CD1c-positive myeloid dendritic cell (primary cell): ENCODE measurements around the gene ALDH16A1.
"Not testable (repeated sequence)": the region's sequence is repeated elsewhere in the genome, so short reads cannot be mapped to it uniquely, and the experiment has no call there.

Experiments
- DNase-seq: peaks from one replicate; pipeline ENCODE4 v3.0.0-alpha.2; 2016; ENCODE audit errors: extremely low spot score

The ALDH16A1 gene

GRCh38 chr19:49440439-49441209, 12.4 kb upstream of the ALDH16A1 start:
- no peak for DNase-seq

GRCh38 chr19:49441210-49441959, 11.6 kb upstream of the ALDH16A1 start, which contains the start of gene SLC17A7:
SLC17A7 (minus strand) TSS chr19:49441527; CDS start chr19:49441379, 148 bp downstream.
- peak; percentile 39 for DNase-seq

- no peak for DNase-seq
Observed at GRCh38 chr19:49441960-49442350, 11.1 kb upstream of the ALDH16A1 start.

GRCh38 chr19:49442354-49442753, 10.7 kb upstream of the ALDH16A1 start:
- DNase-seq = no peak

GRCh38 chr19:49442771-49443365, 10.2 kb upstream of the ALDH16A1 start:
- DNase-seq = peak; percentile 76

GRCh38 chr19:49443366-49444099, 9.5 kb upstream of the ALDH16A1 start:
- DNase-seq = peak; percentile 95

- not testable (repeated sequence) for DNase-seq
Observed at GRCh38 chr19:49444100-49444700, 8.8 kb upstream of the ALDH16A1 start.

GRCh38 chr19:49445997-49446396, 7.0 kb upstream of the ALDH16A1 start:
- DNase-seq = no peak

- no peak for DNase-seq
Observed at GRCh38 chr19:49447485-49448431, 5.3 kb upstream of the ALDH16A1 start.

- DNase-seq = no peak
Observed at GRCh38 chr19:49448432-49448786, 4.6 kb upstream of the ALDH16A1 start.

GRCh38 chr19:49450405-49450804, 2.6 kb upstream of the ALDH16A1 start:
- no peak for DNase-seq

GRCh38 chr19:49451430-49452181, 1.4 kb upstream of the ALDH16A1 start, which contains the start of gene PIH1D1:
PIH1D1 (minus strand) TSS chr19:49451814; CDS start chr19:49451574, 240 bp downstream.
- peak; percentile 99 for DNase-seq

GRCh38 chr19:49453757-49454240, 774 bp downstream of the ALDH16A1 start:
- peak; percentile 13 for DNase-seq

- DNase-seq = no peak
Observed at GRCh38 chr19:49455773-49456172, 2.7 kb downstream of the ALDH16A1 start.

GRCh38 chr19:49456326-49456725, 3.3 kb downstream of the ALDH16A1 start:
- DNase-seq = no peak

- DNase-seq = no peak
Observed at GRCh38 chr19:49458567-49458903, 5.5 kb downstream of the ALDH16A1 start.

GRCh38 chr19:49459388-49459787, 6.4 kb downstream of the ALDH16A1 start:
- no peak for DNase-seq

GRCh38 chr19:49461130-49461529, 8.1 kb downstream of the ALDH16A1 start:
- DNase-seq = not testable (repeated sequence)

GRCh38 chr19:49461656-49462055, 8.6 kb downstream of the ALDH16A1 start:
- no peak for DNase-seq
